Endothelial cell of umbilical vein (primary cell): Measurements from ENCODE around the gene HOXC9. TPM values are rescaled to one million over a fixed set of nuclear protein-coding genes. Genes with fewer than 3 reads are reported as not detected.

Source experiments
- BruUV-seq: library from RNA; stranded (reverse); fragments of 400-500 nt; replicated peaks from 2 replicates; lab custom pipeline; 2021; lab: Mats Ljungman, UMichigan
- CTCF ChIA-PET: fragments of 300-600, 350-600 bp; sonication (Branson Sonifier 250); formaldehyde crosslinking; loops from one replicate; lab custom pipeline; 2021; ENCODE audit warnings: antibody characterized with exemption, inconsistent platforms; lab: Charles Lee
- POLR2A ChIA-PET: fragments of 300-600, 350-600 bp; sonication (Branson Sonifier 250); formaldehyde crosslinking; loops from one replicate; lab custom pipeline; 2021; ENCODE audit warnings: antibody characterized with exemption, inconsistent platforms; lab: Charles Lee
- DNase-seq: peaks from one replicate; pipeline ENCODE4 v3.0.0-alpha.2; 2011; ENCODE audit warnings: low read depth, low spot score
- FAIRE-seq: peaks from 2 replicates; lab custom pipeline; 2011; peaks lifted over from hg19 to GRCh38; lab: Jason Lieb, UNC
- H2AFZ ChIP-seq: 2 replicates; pipeline ENCODE4 v1.6.0; 2012; ENCODE audit warnings: low read depth, low read length, control low read depth, inconsistent platforms
- H3K27ac ChIP-seq: 2 replicates; pipeline ENCODE4 v1.5.1; 2011; ENCODE audit warnings: low read depth, mild to moderate bottlenecking, control low read depth, low read length, moderate library complexity; ENCODE audit not compliant: insufficient read depth
- H3K27me3 ChIP-seq, 2 experiments: 2 replicates each; pipeline versions ENCODE4 v1.6.0 to v1.6.1; 2011; ENCODE audit warnings: low read length in 2 of 2, mixed read lengths in 1 of 2; ENCODE audit not compliant: control insufficient read depth in 2 of 2, insufficient read depth in 2 of 2
- H3K36me3 ChIP-seq, 2 experiments: 2 replicates in 1 of 2; 3 replicates in 1 of 2; pipeline ENCODE4 v1.5.1; 2011; ENCODE audit warnings: low read length in 2 of 2, mild to moderate bottlenecking in 1 of 2, moderate library complexity in 1 of 2; ENCODE audit not compliant: control insufficient read depth in 2 of 2, insufficient read depth in 2 of 2; ENCODE audit errors: extremely low read depth in 1 of 2
- H3K4me1 ChIP-seq: 3 replicates; pipeline ENCODE4 v1.5.1; 2011; ENCODE audit warnings: mild to moderate bottlenecking, low read length; ENCODE audit not compliant: control insufficient read depth, insufficient read depth; ENCODE audit errors: extremely low read depth
- H3K4me2 ChIP-seq: 2 replicates; pipeline ENCODE4 v1.6.1; 2011; ENCODE audit warnings: low read length, control low read depth, mixed read lengths; ENCODE audit not compliant: insufficient read depth
- H3K4me3 ChIP-seq, 3 experiments: fragments of 200-600 bp in 1 of 3; sonication (generic), shearing (Covaris generic) in 1 of 3; replicated peaks in 1 of 3; 2 replicates each; pipeline ENCODE4 v1.5.1; 2011 to 2016; ENCODE audit warnings: control low read depth in 3 of 3, low read length in 3 of 3, mild to moderate bottlenecking in 2 of 3, inconsistent platforms in 1 of 3, low read depth in 1 of 3, moderate library complexity in 1 of 3; ENCODE audit not compliant: insufficient read depth in 1 of 3
- H3K79me2 ChIP-seq: 2 replicates; pipeline ENCODE4 v1.6.0; 2012; ENCODE audit warnings: low read length, inconsistent platforms; ENCODE audit not compliant: control insufficient read depth, insufficient read depth
- H3K9ac ChIP-seq: replicated peaks from 2 replicates; pipeline ENCODE3; 2011; ENCODE audit warnings: low read length, control low read depth; ENCODE audit not compliant: insufficient read depth; ENCODE audit errors: extremely low read depth
- H3K9me1 ChIP-seq: replicated peaks from 3 replicates; pipeline ENCODE4 v1.6.0; 2011; ENCODE audit warnings: mild to moderate bottlenecking, low read length; ENCODE audit not compliant: control insufficient read depth, insufficient read depth; ENCODE audit errors: extremely low read depth
- H3K9me3 ChIP-seq: replicated peaks from 2 replicates; pipeline ENCODE4 v1.5.1; 2012; ENCODE audit warnings: low read length, inconsistent platforms; ENCODE audit not compliant: control insufficient read depth, insufficient read depth
- H4K20me1 ChIP-seq: replicated peaks from 2 replicates; pipeline ENCODE3; 2011; ENCODE audit warnings: mild to moderate bottlenecking, low read length; ENCODE audit not compliant: control insufficient read depth, insufficient read depth; ENCODE audit errors: extremely low read depth
- EZH2 ChIP-seq: IDR thresholded peaks from 2 replicates; pipeline ENCODE4 v1.6.1; 2012; ENCODE audit warnings: borderline replicate concordance, low read depth, mild to moderate bottlenecking, moderate library complexity, low read length, inconsistent platforms; ENCODE audit not compliant: severe bottlenecking
- FOS ChIP-seq: IDR thresholded peaks from 2 replicates; pipeline ENCODE4 v1.6.1; 2011; ENCODE audit warnings: mild to moderate bottlenecking, low read length, moderate library complexity, borderline replicate concordance; ENCODE audit not compliant: insufficient read depth
- MYC ChIP-seq: IDR thresholded peaks from one replicate; pipeline ENCODE4 v1.6.1; 2011; ENCODE audit warnings: mild to moderate bottlenecking, low read depth, low read length
- POLR2A ChIP-seq: IDR thresholded peaks from 2 replicates; pipeline ENCODE4 v1.6.1; 2012; ENCODE audit warnings: low read depth, mild to moderate bottlenecking, control low read depth, low read length
- POLR2AphosphoS5 ChIP-seq: IDR thresholded peaks from 2 replicates; pipeline ENCODE4 v1.6.1; 2012; ENCODE audit warnings: low read depth, mild to moderate bottlenecking, control low read depth, low read length, moderate library complexity; ENCODE audit not compliant: insufficient read depth
- dilution Hi-C: fragments of 300-500 bp; cut with MboI; formaldehyde crosslinking; loops from one replicate; pipeline ENCODE4 v1.15.0; 2019; ENCODE audit warnings: low sequenced_read_pairs; ENCODE audit not compliant: extremely low pct_ligation_motif_present
- intact Hi-C: fragments of 100-400 bp; cut with micrococcal nuclease; formaldehyde crosslinking; loops from one replicate; pipeline ENCODE4 v1.10.0; 2022
- polyA plus RNA-seq, 4 experiments: library from polyadenylated mRNA; depleted of rRNA in 3 of 4; stranded (reverse) in 3 of 4; unstranded in 1 of 4; fragments of >200 nt; gene quantifications; 2 replicates each; pipeline versions ENCODE4 v1.2.1 to v1.2.3, GENCODE V29; 2011 to 2012; ENCODE audit warnings: missing spikeins in 1 of 4
- total RNA-seq: library from RNA; stranded (reverse); gene quantifications from 2 replicates; pipeline ENCODE4 v1.2.3, GENCODE V29; 2021

Gene HOXC9
- total and polyA plus RNA-seq, 2 donors (not counting 3 experiments of a cell fraction or from before 2014, with no cell fraction given): 0.40 to 0.58 TPM

DNA sequence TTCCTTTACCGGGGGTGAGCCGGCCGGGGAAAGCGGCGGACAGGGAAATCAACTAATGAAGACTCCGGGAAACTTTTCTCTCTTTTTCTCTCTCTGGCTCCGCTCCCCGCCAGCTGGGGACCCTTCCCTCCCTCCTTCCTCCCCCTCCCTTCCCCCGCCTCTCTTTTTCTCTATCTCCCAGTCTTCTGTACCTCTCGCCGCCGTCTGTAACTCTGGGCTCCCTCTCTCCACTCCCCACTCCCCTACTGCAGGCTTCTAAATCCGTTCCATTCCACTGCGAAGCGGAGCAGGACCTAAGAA lies 33.9 kb upstream of the HOXC9 start:
- no peaks in the 10 kb centered on the region for H3K9me3 ChIP-seq
- no peak for FAIRE-seq
- H3K4me1 ChIP-seq: no peaks in the 10 kb centered on the region
- H3K9ac ChIP-seq: no peak overlapping the region
- H3K36me3 ChIP-seq: no peaks in the 10 kb centered on the region
- H3K9me1 ChIP-seq: no peaks in the 10 kb centered on the region
- no peak for DNase-seq
- TF ChIP-seq POLR2AphosphoS5: no peak
- TF ChIP-seq FOS: no peak
- TF ChIP-seq MYC: no peak
- TF ChIP-seq POLR2A: no peak
- H3K4me3 ChIP-seq: no peak overlapping the region
- intact Hi-C loops (no loop called here), dilution Hi-C loops (no loop called here)
- no peaks in the 10 kb centered on the region for H3K79me2 ChIP-seq
- no peak overlapping the region for H3K4me2 ChIP-seq
- no TSS peak for BruUV-seq
- no peak overlapping the region for H3K27ac ChIP-seq
- H2AFZ ChIP-seq: no peak overlapping the region
- CTCF ChIA-PET: interaction anchor here (0.6 kb wide), 1 partner anchor 40 kb away, joined by 3 read pairs; no protein-coding TSS in a partner anchor
- peaks cover 93 to 100% of the 10 kb centered on the region in 2 experiments for H3K27me3 ChIP-seq
- POLR2A ChIA-PET: no interaction called here
- H4K20me1 ChIP-seq: no peaks in the 10 kb centered on the region

DNA sequence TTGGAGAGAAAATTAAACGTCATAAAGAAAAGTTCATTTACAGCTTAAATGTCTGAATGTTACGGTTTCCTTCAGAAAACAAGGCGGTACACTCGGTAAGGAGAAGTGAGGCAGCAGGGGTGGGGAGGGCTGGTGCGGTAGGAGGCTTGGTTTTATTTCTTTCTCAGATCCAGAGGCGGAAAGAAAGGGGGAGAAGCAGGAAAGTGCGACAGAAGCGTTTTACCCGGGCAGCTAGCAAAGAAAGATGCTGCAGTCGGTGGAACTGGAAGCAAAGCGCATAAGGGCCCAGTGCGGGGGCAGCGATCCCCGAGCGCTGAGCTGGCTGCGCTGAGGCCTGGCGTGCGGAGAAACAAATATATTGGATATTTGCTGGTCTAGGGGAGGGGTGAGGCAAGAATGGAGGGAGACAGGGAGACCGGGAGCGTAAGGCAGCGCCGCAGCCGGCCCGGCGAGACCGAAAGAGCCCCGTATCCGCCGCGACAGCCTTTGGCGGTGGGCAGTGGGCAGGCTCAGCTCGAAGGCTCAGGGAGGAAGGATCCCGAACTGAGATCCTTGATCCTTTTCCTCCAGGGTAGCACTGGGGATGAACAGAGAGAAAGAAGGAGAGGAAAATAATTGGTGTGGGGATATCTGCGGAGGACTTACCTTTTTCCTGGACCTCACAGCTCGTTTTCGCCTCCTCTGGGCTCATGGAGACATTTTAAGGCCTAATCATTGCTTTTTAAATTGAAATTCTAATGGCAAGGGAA lies 33.4 kb upstream of the HOXC9 start:
- BruUV-seq: no TSS peak
- H3K79me2 ChIP-seq: no peaks in the 10 kb centered on the region
- no peaks in the 10 kb centered on the region for H3K4me1 ChIP-seq
- H3K9me1 ChIP-seq: no peaks in the 10 kb centered on the region
- TF ChIP-seq MYC (no peak), EZH2 (peak; percentile 100)
- FAIRE-seq (no peak), DNase-seq (no peak)
- POLR2A ChIA-PET: no interaction called here
- H2AFZ ChIP-seq: no peak overlapping the region
- no peaks in the 10 kb centered on the region for H4K20me1 ChIP-seq
- H3K36me3 ChIP-seq: no peaks in the 10 kb centered on the region
- H3K4me3 ChIP-seq: no peak overlapping the region
- CTCF ChIA-PET: interaction anchor here (0.6 kb wide), 2 partner anchors 39 to 694 kb away, joined by 3 read pairs; no protein-coding TSS in a partner anchor
- dilution Hi-C loops: no loop called here
- H3K4me2 ChIP-seq: no peak overlapping the region
- intact Hi-C loops: no loop called here
- H3K27ac ChIP-seq: no peak overlapping the region
- peaks cover 94 to 100% of the 10 kb centered on the region in 2 experiments for H3K27me3 ChIP-seq
- no peak overlapping the region for H3K9ac ChIP-seq
- no peaks in the 10 kb centered on the region for H3K9me3 ChIP-seq
